AG09319 (cell line): ENCODE data around the gene USP7.

Experiments
- DNase-seq: peaks from one replicate; pipeline ENCODE4 v3.0.0-alpha.2; 2010; ENCODE audit warnings: low read depth; ENCODE audit errors: extremely low read depth
- TF ChIP-seq, protein P1 (sequence below): IDR thresholded peaks from 2 replicates; pipeline ENCODE4 v1.5.1; 2011; ENCODE audit warnings: low read depth, mild to moderate bottlenecking, inconsistent platforms, low read length, moderate library complexity

The USP7 gene

DNA sequence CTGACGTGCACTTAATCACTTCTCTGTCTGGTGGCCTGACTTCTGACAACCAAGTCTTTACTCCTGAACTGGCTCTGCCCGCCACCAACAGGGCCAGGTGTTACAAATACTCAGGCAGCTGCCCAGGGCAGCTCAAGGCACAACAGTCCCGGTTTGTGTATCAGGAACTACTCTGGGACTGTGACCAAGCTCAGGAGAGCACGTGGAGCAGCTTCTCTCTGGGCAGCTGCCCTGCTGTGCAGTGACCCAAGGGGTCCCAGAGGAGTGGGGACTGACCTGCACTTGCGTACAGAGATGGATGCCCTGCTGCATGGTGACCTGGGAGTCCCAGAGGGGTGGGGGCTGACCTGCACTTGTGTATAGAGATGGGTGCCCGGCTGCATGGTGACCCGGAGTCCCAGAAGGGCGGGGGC lies 59.7 kb downstream of the USP7 start:
- TF ChIP-seq, protein P1, sequence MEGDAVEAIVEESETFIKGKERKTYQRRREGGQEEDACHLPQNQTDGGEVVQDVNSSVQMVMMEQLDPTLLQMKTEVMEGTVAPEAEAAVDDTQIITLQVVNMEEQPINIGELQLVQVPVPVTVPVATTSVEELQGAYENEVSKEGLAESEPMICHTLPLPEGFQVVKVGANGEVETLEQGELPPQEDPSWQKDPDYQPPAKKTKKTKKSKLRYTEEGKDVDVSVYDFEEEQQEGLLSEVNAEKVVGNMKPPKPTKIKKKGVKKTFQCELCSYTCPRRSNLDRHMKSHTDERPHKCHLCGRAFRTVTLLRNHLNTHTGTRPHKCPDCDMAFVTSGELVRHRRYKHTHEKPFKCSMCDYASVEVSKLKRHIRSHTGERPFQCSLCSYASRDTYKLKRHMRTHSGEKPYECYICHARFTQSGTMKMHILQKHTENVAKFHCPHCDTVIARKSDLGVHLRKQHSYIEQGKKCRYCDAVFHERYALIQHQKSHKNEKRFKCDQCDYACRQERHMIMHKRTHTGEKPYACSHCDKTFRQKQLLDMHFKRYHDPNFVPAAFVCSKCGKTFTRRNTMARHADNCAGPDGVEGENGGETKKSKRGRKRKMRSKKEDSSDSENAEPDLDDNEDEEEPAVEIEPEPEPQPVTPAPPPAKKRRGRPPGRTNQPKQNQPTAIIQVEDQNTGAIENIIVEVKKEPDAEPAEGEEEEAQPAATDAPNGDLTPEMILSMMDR = no peak
- DNase-seq = no peak

DNA sequence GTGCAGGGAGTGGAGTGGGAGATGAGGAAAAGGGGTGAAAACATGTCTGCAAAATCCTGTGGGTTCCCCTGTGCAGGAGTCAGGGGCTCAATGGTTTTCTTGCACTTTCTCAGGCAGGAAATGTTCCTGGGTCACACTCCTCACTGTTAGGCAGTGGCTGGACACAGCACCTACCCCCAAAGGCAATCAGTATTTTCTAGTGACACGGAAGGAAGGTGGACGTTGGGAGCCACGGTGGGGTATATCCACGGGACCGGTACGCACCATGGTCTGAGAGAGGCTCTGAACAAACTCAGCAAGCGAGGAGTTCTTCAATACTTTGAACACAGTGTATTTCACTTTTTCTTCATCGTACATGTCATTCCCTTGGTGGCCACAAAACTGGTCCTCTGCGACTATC lies 60.7 kb downstream of the USP7 start:
- DNase-seq = no peak
- TF ChIP-seq, protein P1 = no peak

DNA sequence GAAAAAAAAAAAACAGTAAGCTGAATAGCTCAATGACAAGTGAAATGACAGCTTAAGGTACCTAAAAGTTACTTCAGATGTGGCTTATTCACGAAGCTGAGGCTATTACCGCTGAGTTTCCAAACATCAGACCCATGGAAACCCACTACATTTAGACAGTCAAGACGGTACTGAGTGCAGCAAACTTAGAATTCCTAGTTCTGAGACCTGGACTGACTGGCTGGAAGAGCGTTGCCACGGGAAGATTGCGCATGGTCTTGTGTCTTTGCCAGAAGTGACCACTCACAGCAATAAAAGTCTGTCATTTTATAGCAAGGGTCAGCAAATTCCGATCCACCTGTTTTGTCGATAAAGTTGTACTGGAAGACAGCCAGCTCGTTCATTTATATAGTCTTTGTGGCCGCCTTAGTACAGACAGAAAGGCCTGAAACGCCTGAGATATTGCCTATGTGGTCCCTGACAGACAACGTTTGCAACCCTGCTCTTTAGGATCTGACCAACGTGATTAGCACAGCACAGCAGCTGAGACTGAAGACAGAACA lies 62.3 kb downstream of the USP7 start:
- no peak for DNase-seq

DNA sequence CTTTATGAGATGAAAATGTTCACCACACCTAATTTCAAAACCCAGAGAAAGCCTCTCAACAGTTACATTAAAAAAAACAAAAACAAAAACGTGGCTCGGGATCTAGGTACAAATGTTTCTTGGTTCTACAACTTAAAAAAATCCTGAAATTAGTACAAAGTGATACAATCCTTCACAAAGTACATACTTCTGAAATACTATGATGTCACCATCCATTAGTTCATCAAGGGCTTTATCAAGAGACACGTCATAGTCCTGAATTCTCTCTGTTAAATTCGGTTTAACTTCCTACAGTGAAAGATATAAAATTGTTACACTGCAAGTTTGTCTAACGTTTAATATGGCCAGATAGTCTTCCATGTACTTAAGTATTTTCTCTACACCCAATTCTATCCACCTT lies 63.4 kb downstream of the USP7 start:
- TF ChIP-seq, protein P1 = no peak
- no peak for DNase-seq

More for the DNA sequence above, 62.3 kb downstream of the USP7 start:
- TF ChIP-seq, protein P1 = no peak

DNA sequence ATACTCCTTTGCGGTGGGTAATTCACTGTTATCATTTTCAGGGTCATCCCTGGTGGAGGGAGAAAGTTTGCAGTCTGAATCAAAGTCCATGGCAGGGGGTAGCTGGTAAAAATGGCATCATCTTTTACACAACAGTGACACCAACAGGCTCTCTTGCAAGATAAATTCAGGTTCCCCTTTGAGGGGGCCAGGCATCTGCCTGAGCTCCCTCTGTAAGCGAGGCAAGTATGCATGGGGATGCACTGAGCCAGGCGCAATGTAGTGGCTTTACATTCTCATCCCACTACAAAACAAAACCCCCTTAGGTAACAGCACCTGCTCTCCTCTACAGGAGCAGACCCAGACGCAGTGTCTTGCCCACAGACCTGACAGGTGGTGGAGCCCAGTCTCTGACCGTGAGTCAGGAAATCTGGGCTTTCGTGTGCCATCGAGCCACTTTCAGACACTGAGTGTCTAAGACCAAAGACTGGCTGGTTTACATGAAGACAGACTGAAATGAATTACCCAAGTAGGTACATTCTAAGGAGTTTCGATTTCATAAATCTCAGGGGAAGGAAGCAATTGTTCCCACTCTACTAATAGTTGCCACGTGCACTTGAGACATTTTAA lies 63.9 kb downstream of the USP7 start:
- TF ChIP-seq, protein P1 = no peak
- DNase-seq = no peak

DNA sequence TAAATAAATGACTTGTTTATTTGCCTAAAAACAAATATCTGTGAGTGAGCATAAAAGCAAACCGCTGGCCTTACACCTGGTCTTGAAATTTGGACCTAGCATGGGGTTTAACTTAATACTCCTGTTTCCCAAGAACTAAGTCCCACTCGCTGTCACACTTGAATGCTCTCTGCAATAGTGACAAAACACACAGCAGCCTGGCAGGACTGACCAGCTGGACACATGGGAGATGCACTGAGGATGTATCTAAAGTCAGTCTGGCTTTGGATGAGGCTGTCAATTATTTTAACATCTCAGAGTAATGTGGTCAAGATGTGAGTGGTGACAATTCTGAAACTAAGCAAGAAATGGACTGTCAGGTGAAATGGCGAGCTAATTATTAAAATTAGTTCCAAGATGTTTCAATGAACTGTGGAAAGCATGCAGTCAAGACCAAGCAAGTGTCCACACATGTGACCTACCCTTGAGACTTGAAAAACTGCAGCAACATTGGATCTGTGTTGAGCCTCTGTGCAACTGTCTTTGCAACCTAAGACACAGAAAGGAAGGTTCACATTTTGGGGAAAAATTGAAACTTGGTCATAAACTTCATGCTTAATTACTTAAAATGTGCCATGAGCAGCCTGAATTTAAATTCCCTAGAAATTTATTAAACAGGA lies 64.9 kb downstream of the USP7 start:
- no peak for DNase-seq
- TF ChIP-seq, protein P1 = no peak

DNA sequence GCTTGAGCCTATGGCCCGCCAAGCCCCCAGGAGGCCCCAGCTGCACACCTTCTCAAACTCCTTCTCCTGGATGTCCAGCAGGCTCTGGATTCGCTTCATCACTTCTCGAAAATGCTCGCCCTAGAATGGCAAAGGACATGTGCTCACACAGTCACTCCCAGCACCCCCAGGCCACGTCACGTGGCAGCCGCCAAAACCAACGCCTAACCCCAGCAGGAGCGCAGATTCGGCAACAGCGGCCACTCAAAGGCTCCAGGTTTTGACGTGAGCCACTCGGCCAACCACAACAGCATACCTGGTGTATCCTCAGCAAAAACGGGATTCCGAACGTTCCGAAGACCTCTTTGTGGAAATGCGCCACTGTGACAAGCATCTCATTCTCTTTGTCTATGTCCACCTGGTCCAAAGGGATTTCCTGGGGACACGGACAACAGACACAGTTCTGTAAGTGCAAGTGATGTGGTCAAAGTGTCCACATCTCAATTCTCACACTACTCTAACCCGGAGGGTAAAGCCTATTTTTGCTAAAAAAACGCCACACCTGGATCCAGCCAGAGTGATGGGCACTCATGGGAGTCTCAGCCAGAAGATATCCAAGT lies 68.9 kb downstream of the USP7 start:
- TF ChIP-seq, protein P1 = no peak
- no peak for DNase-seq
